Smooth muscle cell (in vitro differentiated cells): ENCODE measurements around the gene FAM43B. TPM values are rescaled to one million over a fixed set of nuclear protein-coding genes. Genes with fewer than 3 reads are reported as not detected.

Source experiments
- DNase-seq: peaks from one replicate; lab custom pipeline; 2025; ENCODE audit not compliant: unreplicated experiment; lab: John Stamatoyannopoulos, UW
- H2AFZ ChIP-seq: fragments of 200-600 bp; sonication (generic); 2 replicates; pipeline ENCODE4 v1.6.0; 2016; ENCODE audit warnings: antibody characterized with exemption, low read depth, mild to moderate bottlenecking
- H3F3A ChIP-seq: fragments of 200-600 bp; sonication (generic); 2 replicates; pipeline ENCODE4 v1.6.0; 2017; ENCODE audit warnings: antibody characterized with exemption, low read depth
- H3K27ac ChIP-seq: fragments of 200-600 bp; sonication (generic); 2 replicates; pipeline ENCODE4 v1.5.1; 2016; ENCODE audit warnings: low read depth, mild to moderate bottlenecking
- H3K27me3 ChIP-seq: fragments of 200-600 bp; sonication (generic); 2 replicates; pipeline ENCODE4 v1.6.1; 2016; ENCODE audit warnings: low read depth, mild to moderate bottlenecking
- H3K36me3 ChIP-seq: fragments of 200-600 bp; sonication (generic); 2 replicates; pipeline ENCODE4 v1.5.1; 2016; ENCODE audit warnings: low read depth
- H3K4me1 ChIP-seq: fragments of 200-600 bp; sonication (generic); 2 replicates; pipeline ENCODE4 v1.5.1; 2016; ENCODE audit warnings: low read depth
- H3K4me2 ChIP-seq: fragments of 200-600 bp; sonication (generic); 2 replicates; pipeline ENCODE4 v1.6.0; 2016; ENCODE audit warnings: mild to moderate bottlenecking
- H3K4me3 ChIP-seq: fragments of 200-600 bp; sonication (generic); 2 replicates; pipeline ENCODE4 v1.5.1; 2016; ENCODE audit warnings: mild to moderate bottlenecking
- H3K79me2 ChIP-seq: fragments of 200-600 bp; sonication (generic); 2 replicates; pipeline ENCODE4 v1.6.0; 2016; ENCODE audit warnings: low read depth, mild to moderate bottlenecking
- H3K9ac ChIP-seq: fragments of 200-600 bp; sonication (generic); 2 replicates; pipeline ENCODE4 v1.6.0; 2016; ENCODE audit warnings: low read depth
- H3K9me3 ChIP-seq: fragments of 200-600 bp; sonication (generic); replicated peaks from 2 replicates; pipeline ENCODE4 v1.5.1; 2016; ENCODE audit warnings: low read depth
- H4K20me1 ChIP-seq: fragments of 200-600 bp; sonication (generic); 2 replicates; pipeline ENCODE4 v1.6.0; 2016; ENCODE audit warnings: low read depth
- CTCF ChIP-seq: fragments of 200-600 bp; sonication (generic); IDR thresholded peaks from 2 replicates; pipeline ENCODE4 v1.5.1; 2017; ENCODE audit warnings: borderline replicate concordance, mild to moderate bottlenecking, antibody characterized with exemption; ENCODE audit not compliant: insufficient read depth, poor library complexity, severe bottlenecking
- WGBS: methylation state at CpG from one replicate; pipeline ENCODE4 v1.1.7; 2016; ENCODE audit warnings: low lambda C conversion rate; 5-methylcytosine and 5-hydroxymethylcytosine counted together
- polyA plus RNA-seq: library from polyadenylated mRNA; unstranded; fragments of >200 nt; fragmentation: Nextera tagmentation; extraction: Ambion mirVana; gene quantifications from 2 replicates; pipeline ENCODE4 v1.2.1, GENCODE V29; 2016
- total RNA-seq: library from RNA; depleted of rRNA; stranded (reverse); fragments of >200 nt; gene quantifications from 2 replicates; pipeline ENCODE4 v1.2.3, GENCODE V29; 2014

Gene FAM43B
- total and polyA plus RNA-seq, 2 experiments from 2014 or later, result 1.2 to 3.4 TPM

DNA sequence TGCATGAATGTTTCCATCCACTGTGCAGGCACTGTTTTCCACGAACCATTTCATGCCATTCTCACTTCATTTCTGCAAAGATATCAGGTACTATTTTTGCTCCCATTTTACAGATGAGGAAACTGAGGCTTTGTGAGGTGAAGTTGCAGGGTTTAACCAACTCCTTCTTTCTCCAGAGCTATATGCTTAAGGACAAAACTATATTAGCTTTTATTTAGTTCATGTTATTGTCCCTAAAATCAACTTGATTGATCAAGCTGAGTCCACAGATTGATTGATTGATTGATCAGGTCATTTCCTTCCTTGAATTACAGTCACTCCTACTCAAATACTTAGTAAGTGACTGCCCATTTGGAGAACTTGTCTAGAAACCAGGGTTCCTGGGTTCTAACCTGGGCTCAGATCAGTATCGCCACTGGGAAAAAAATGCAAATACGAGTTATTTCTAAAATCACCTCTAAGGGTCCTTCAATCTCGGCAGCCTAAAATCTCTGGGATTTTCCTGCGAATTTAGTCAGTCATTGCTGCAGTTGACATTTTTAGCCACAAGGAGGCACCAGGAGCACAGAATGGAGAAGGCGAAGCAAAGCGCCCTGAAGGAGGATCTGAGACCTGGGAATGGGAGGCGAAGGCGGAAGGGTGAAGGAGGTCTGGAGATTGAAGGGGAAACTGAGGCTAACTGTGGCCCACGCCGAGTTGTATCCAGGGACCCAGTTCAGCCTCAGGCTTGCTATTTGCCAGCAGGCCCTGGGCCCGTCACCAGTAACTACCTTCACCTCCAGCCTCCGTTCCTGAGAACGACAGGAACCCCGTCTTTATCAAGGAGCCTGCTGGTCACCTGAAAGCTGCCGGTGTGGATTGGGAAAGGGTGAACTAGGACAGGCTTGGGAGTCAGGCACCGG lies 30.2 kb upstream of the FAM43B start:
- Histone ChIP-seq H3K9me3 (no peaks in the 10 kb centered on the region), H2AFZ (no peak overlapping the region), H3K4me1 (no peaks in the 10 kb centered on the region), H3K27me3 (peaks cover 34% of the 10 kb centered on the region), H3K4me2 (peak overlapping the region; percentile 69), H3K4me3 (no peak overlapping the region), H4K20me1 (no peaks in the 10 kb centered on the region), H3F3A (no peaks in the 10 kb centered on the region), H3K9ac (no peak overlapping the region), H3K27ac (no peak overlapping the region), H3K79me2 (no peaks in the 10 kb centered on the region), H3K36me3 (no peaks in the 10 kb centered on the region)
- peak; percentile 93 for TF ChIP-seq CTCF
- peak; percentile 37 for DNase-seq
- WGBS, result 28% methylated on average over 17 of the region's 17 CpGs

DNA sequence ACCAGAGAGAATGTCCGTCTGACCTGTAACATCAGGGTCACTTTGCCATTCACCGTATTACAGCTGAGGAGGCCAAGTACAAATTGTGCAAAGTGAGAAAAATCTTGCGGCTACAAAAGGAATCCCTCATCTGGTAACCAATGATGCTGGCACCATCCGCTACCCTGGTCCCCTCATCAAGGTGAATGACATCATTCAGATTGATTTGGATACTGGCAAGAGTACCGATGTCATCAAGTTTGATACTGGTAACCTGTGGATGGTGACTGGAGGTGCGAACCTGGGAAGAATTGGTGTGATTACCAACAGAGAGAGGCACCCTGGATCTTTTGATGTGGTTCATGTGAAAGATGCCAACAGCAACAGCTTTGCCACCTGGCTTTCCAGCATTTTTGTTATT lies 26.1 kb upstream of the FAM43B start:
- H4K20me1 ChIP-seq, result no peaks in the 10 kb centered on the region
- no peaks in the 10 kb centered on the region for H3K36me3 ChIP-seq
- no peak overlapping the region for H3K4me3 ChIP-seq
- no peak for TF ChIP-seq CTCF
- peaks cover 57% of the 10 kb centered on the region for H3K27me3 ChIP-seq
- H3K9me3 ChIP-seq, result no peaks in the 10 kb centered on the region
- no peak overlapping the region for H3K9ac ChIP-seq
- H3K4me1 ChIP-seq, result no peaks in the 10 kb centered on the region
- no peaks in the 10 kb centered on the region for H3K79me2 ChIP-seq
- DNase-seq, result no peak
- H2AFZ ChIP-seq, result no peak overlapping the region
- no peaks in the 10 kb centered on the region for H3F3A ChIP-seq
- WGBS, result 90% methylated on average over 6 of the region's 6 CpGs
- H3K27ac ChIP-seq, result no peak overlapping the region
- H3K4me2 ChIP-seq, result no peak overlapping the region

- H3K27ac ChIP-seq, result no peak overlapping the region
- H3K4me3 ChIP-seq, result no peak overlapping the region
- WGBS, result 73% methylated on average over 7 of the region's 7 CpGs
- no peak overlapping the region for H3K9ac ChIP-seq
- DNase-seq, result no peak
- no peak for TF ChIP-seq CTCF
- H4K20me1 ChIP-seq, result no peaks in the 10 kb centered on the region
- no peaks in the 10 kb centered on the region for H3K79me2 ChIP-seq
- no peaks in the 10 kb centered on the region for H3K4me1 ChIP-seq
- H3K4me2 ChIP-seq, result no peak overlapping the region
- H3K36me3 ChIP-seq, result no peaks in the 10 kb centered on the region
- no peaks in the 10 kb centered on the region for H3F3A ChIP-seq
- no peak overlapping the region for H2AFZ ChIP-seq
- peaks cover 62% of the 10 kb centered on the region for H3K27me3 ChIP-seq
- no peaks in the 10 kb centered on the region for H3K9me3 ChIP-seq
Observed at GRCh38 chr1:20528221-20528620, 24.2 kb upstream of the FAM43B start.
